ENCODE measurements around the gene CUL9.

The CUL9 gene

GRCh38 chr6:43142101-43142500 is 39.9 kb upstream of the CUL9 start:
- no peak for DNase-seq (ENCODE audit: low read depth in 1 of 2, low spot score in 1 of 2)
- TF ChIP-seq CTCF (IDR thresholded peaks at IDR 0.05; ENCODE audit: insufficient read depth, low read length), result no peak
- TF ChIP-seq, protein P1, sequence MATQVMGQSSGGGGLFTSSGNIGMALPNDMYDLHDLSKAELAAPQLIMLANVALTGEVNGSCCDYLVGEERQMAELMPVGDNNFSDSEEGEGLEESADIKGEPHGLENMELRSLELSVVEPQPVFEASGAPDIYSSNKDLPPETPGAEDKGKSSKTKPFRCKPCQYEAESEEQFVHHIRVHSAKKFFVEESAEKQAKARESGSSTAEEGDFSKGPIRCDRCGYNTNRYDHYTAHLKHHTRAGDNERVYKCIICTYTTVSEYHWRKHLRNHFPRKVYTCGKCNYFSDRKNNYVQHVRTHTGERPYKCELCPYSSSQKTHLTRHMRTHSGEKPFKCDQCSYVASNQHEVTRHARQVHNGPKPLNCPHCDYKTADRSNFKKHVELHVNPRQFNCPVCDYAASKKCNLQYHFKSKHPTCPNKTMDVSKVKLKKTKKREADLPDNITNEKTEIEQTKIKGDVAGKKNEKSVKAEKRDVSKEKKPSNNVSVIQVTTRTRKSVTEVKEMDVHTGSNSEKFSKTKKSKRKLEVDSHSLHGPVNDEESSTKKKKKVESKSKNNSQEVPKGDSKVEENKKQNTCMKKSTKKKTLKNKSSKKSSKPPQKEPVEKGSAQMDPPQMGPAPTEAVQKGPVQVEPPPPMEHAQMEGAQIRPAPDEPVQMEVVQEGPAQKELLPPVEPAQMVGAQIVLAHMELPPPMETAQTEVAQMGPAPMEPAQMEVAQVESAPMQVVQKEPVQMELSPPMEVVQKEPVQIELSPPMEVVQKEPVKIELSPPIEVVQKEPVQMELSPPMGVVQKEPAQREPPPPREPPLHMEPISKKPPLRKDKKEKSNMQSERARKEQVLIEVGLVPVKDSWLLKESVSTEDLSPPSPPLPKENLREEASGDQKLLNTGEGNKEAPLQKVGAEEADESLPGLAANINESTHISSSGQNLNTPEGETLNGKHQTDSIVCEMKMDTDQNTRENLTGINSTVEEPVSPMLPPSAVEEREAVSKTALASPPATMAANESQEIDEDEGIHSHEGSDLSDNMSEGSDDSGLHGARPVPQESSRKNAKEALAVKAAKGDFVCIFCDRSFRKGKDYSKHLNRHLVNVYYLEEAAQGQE (IDR thresholded peaks at IDR 0.05; ENCODE audit: insufficient replicate concordance, low read depth), result no peak

DNA sequence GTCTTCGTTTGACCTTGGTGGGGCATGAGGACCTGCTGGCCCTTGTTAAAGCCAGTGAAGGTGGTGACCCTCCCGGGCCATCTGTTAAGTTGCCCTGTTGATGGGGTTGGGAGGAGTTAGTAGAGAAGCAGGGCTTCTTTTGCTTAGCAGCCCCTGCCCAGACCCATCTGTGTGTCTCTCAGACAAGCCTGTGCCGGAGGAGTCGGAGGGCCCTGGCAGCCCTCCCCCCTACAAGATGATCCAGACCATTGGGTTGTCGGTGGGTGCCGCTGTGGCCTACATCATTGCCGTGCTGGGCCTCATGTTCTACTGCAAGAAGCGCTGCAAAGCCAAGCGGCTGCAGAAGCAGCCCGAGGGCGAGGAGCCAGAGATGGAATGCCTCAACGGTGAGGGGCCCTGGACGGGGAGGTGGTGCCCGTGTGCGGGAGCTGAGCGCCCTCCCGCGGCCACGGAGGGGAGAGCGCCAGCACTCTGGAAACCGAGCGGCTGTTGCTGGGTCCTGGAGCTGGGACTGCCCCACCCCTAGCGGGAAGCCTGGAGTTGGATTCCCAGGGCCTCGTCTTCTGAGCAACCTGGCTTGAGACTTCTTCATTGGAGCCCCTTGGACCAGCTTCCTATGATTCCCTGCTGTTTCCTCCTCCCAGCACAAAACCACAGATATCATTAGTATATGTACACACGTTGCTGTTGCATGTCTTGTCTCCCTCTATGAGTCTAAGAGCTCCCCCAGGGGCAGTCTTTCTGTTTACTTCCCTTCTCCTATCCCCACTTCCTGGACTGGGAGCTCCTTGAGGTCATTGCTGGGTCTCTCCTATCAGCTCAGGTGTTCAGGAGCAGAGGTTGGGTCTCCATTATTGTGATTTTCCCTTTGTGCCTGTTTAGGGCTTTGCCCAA is 38.5 kb upstream of the CUL9 start:
- no peak overlapping the region for H3K4me3 ChIP-seq (replicated peaks; ENCODE audit: insufficient read depth, low read length)
- H3K27ac ChIP-seq (replicated peaks), result no peak overlapping the region
- DNase-seq (ENCODE audit: low read depth in 1 of 2, low spot score in 1 of 2), result peak; percentile 57 to 68
- H3K27me3 ChIP-seq (ENCODE audit: insufficient read depth, poor library complexity, severe bottlenecking), result no peaks in the 10 kb centered on the region
- TF ChIP-seq CTCF (IDR thresholded peaks at IDR 0.05; ENCODE audit: insufficient read depth, low read length), result peak; percentile 96
- no peak for TF ChIP-seq GABPA (IDR thresholded peaks at IDR 0.05; ENCODE audit: low read depth)

More at GRCh38 chr6:43142101-43142500, 39.9 kb upstream of the CUL9 start:
- Histone ChIP-seq H3K27me3 (ENCODE audit: insufficient read depth, poor library complexity, severe bottlenecking) (no peaks in the 10 kb centered on the region), H3K27ac (replicated peaks) (no peak overlapping the region), H3K4me3 (replicated peaks; ENCODE audit: insufficient read depth, low read length) (no peak overlapping the region)

DNA sequence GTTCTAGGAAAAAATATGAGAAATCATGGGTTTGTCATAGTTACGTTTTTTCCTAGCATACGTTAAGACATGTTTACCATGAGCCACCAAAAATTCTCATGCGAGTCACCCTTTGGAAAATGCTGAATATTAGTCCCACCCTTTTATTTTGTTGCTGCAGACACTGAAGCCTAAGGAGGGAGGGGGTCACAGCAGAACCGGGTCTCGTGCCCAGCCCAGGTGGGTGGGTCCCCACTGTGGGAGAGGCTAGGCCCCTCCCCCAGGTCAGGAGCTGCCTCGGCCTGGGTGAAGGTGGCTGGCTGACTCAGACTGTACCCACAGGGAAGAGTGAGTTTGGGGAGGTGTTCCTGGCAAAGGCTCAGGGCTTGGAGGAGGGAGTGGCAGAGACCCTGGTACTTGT is 37.1 kb upstream of the CUL9 start:
- Histone ChIP-seq H3K4me3 (replicated peaks; ENCODE audit: insufficient read depth, low read length) (no peak overlapping the region), H3K27ac (replicated peaks) (no peak overlapping the region), H3K27me3 (ENCODE audit: insufficient read depth, poor library complexity, severe bottlenecking) (no peaks in the 10 kb centered on the region)
- no peak for TF ChIP-seq POLR2AphosphoS5 (IDR thresholded peaks at IDR 0.05; ENCODE audit: low read depth)
- TF ChIP-seq CTCF (IDR thresholded peaks at IDR 0.05; ENCODE audit: insufficient read depth, low read length), result no peak
- no peak for TF ChIP-seq GABPA (IDR thresholded peaks at IDR 0.05; ENCODE audit: low read depth)
- no peak for DNase-seq (ENCODE audit: low read depth in 1 of 2, low spot score in 1 of 2)

GRCh38 chr6:43146261-43146660 is 35.7 kb upstream of the CUL9 start:
- Histone ChIP-seq H3K4me3 (replicated peaks; ENCODE audit: insufficient read depth, low read length) (no peak overlapping the region), H3K27me3 (ENCODE audit: insufficient read depth, poor library complexity, severe bottlenecking) (no peaks in the 10 kb centered on the region), H3K27ac (replicated peaks) (no peak overlapping the region)
- TF ChIP-seq GABPA (IDR thresholded peaks at IDR 0.05; ENCODE audit: low read depth) (no peak), CTCF (IDR thresholded peaks at IDR 0.05; ENCODE audit: insufficient read depth, low read length) (no peak), POLR2AphosphoS5 (IDR thresholded peaks at IDR 0.05; ENCODE audit: low read depth) (no peak), SPI1 (IDR thresholded peaks at IDR 0.05; ENCODE audit: borderline replicate concordance, low read depth) (no peak)
- TF ChIP-seq, protein P1 (IDR thresholded peaks at IDR 0.05; ENCODE audit: insufficient replicate concordance, low read depth), result no peak
- DNase-seq (ENCODE audit: low read depth in 1 of 2, low spot score in 1 of 2), result no peak

Measured in HL-60 (cell line).